A549 (cell line): ENCODE data around the gene VIPR2.

Experiments
- BHLHE40 ChIP-seq: IDR thresholded peaks from 2 replicates; pipeline ENCODE4 v1.6.1; 2012; ENCODE audit warnings: low read depth, low read length, inconsistent platforms
- MAFK ChIP-seq: fragments of 450-650 bp; IDR thresholded peaks from 2 replicates; pipeline ENCODE4 v1.6.1; 2014; ENCODE audit not compliant: partially characterized antibody
- TF ChIP-seq, protein P1 (sequence below): fragments of >200 bp; sonication (Bioruptor Twin); formaldehyde crosslinking; IDR thresholded peaks from 3 replicates; pipeline ENCODE4 v1.5.1; 2016

DNA sequence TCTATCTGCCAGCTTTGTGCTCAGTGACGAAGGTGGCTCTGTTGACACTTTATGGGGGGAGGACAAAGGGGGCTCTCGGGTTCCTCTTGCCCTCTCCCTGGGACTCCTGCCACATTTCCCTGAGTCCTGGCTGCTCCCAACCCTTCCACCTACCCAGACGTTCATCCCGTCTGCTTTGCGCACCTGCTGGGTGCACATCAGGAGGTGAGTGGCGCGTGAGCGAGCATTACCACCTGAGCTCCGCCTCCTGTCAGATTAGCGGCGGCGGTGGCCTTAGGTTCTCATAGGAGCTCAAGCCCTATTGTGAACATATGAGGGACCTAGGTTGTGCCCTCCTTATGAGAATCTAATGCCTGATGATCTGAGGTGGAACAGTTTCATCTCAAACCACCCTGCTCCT lies 151.1 kb downstream of the VIPR2 start:
- TF ChIP-seq MAFK = no peak
- TF ChIP-seq BHLHE40 = no peak
- TF ChIP-seq, protein P1, sequence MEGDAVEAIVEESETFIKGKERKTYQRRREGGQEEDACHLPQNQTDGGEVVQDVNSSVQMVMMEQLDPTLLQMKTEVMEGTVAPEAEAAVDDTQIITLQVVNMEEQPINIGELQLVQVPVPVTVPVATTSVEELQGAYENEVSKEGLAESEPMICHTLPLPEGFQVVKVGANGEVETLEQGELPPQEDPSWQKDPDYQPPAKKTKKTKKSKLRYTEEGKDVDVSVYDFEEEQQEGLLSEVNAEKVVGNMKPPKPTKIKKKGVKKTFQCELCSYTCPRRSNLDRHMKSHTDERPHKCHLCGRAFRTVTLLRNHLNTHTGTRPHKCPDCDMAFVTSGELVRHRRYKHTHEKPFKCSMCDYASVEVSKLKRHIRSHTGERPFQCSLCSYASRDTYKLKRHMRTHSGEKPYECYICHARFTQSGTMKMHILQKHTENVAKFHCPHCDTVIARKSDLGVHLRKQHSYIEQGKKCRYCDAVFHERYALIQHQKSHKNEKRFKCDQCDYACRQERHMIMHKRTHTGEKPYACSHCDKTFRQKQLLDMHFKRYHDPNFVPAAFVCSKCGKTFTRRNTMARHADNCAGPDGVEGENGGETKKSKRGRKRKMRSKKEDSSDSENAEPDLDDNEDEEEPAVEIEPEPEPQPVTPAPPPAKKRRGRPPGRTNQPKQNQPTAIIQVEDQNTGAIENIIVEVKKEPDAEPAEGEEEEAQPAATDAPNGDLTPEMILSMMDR = no peak
